GM19043 (cell line): ENCODE data around the gene NAALADL2.

ENCODE experiments used
- ATAC-seq: cut with Tn5 transposase; IDR thresholded peaks from one replicate; pipeline ENCODE4 v1.9.1; 2021; ENCODE audit warnings: low read depth; ENCODE audit not compliant: unreplicated experiment

The NAALADL2 gene

DNA sequence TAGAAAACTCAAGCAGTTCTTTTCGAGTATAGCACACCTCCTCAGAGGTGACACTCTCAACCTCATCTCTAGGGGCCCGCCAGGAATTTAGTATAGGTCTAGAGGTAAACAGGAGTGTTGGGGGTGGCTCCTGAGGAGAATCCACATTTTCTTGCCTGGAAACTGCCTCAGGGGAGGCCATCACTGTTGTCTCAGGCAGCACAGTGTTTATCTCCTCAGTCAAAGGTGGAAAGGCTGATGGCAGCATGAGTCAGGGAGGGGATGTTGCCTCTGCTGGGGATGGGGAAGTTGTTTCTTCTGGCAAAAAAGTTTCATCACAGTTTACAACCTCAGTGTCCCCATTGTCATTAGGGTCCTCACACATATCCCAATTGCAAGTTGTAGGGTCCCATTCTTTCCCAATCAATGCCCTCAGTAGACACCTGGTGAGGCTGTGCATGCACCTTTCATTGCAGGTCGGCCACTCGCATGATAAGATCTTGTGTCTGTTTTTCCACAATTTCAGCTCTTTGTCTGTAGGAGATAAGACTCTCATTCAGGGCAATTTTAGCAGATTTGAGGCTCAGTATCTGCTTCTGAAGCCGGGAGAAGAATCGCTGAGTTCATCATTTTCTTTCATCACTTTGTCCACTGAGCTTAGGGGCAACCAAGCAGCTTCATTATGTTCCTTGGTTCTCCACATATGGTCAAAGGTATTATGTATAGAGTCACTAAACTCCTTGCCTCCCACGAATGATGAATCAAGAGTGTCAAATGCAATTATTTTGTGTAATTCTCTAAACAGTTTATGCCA lies 25.8 kb downstream of the NAALADL2 start:
- no peak for ATAC-seq

DNA sequence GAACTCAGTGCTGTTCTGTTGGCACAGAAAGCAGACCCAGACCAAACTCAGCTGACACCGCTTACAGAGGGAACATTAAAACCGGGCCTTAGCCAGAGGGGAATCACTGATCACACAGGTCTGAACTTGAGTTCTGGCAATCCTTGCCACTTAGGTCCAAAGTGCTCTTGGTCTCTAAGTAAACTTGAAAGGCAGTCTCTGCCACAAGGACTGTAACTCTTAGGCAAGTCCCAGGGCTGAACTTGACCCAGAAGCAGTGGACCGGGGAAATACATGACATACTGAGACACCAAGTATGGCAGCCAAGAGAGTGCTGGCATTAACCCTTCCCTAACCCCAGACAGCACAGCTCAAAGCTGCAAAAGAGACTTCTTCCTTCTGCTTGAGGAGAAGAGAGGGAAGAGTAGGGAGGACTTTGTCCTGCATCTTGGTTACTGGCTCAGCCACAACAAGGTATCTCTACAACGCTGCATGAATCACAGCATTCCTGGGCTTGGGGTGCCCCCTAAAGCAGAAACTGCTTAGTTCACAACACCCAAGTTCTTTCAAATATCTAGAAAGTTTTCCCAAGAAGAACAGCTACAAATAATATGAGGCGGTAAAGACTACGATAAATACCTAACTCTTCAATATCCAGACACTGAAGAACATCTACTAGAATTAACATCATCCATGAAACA lies 32.5 kb downstream of the NAALADL2 start:
- no peak for ATAC-seq

DNA sequence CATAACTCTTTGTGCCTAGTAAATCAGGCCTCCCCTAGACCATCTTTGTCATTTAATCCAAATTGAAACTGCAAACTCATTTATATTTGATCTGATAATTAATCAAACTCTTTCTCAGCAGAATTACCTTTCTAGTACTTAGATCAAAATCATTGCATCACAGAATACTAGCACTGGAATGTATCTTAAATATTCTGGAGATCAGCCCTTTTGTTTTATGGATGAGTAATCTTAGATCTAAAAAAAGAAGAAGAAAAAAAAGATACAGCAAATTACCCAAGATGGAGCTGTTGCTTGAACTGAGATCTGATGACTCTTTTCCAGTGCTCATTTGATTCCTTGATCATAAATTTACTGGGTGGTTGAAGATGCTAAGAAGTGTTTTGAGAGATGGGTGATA lies 47.9 kb downstream of the NAALADL2 start:
- ATAC-seq: no peak

DNA sequence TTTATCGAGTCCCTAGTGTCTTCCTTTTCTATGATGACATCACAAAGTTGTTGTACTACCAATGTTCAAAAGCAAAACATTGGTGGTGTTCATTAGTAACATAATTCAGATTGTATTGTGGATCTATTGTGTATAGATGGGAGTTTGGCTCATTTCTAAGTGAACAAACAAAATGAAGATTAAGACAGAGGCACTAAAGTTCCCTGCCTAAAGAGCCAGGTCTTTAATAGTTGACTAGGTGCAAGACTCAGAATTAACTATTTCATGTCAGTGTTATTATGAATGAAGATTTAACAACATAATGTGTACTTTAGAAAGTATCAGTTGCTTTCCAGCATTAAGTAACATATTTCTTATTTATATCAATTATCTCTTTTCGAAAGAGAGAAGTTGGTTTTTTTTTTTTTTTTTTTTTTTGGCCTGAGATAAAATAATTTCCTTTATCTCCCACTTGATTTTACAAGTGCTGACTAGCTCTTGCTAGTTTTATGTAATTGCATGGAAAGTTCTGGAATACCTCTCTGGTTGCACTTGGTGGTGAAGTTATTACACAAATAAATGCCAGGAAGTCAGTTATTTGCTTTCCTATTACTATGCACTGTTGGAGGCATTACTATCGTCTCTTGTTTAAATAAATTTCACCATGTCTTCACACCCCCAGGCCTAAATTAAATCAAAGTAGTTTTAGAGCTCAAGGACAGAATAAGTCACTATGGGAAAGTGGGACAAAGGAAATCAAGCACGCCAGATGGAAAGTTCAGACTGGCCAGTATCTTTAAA lies 48.7 kb downstream of the NAALADL2 start:
- ATAC-seq: no peak

DNA sequence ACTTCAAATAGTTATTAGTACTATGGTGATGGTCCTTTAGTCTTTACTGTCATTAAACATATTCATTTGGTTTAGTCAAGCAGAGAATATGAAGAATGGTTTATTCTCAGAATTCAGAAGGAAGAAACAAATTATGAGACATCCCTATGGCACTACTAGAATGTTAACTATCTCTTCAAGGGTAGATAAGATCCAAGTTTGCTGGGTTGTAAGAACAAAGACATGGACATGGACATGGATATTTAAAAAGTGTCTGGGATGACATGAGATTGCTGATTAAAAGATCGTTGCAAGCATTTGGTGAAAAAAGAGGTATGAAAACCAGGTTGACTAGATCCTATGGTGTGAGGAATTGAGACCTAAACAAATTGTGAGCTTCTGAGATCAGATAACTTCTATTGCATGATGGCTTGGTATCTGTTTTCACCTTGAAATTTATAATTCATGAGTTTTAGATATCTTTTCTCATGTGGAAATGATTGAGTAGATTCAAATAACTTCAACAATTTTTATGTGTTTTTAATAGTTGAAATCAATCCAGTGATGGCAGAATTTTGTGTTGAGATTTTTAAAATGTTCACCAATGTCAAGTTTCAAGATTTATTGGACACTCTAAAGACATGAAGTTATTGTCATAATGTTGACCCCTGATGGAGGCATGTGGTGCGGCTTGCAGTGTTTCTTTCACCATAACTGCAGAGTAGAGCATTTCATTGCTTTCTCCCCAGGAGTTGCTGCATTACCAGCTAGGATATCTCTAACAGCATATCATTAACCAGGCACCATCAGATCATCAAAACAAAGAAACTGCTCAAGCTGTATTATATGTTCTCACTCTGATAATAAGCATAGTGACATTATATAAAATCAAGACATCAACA lies 72.6 kb downstream of the NAALADL2 start:
- ATAC-seq: no peak

DNA sequence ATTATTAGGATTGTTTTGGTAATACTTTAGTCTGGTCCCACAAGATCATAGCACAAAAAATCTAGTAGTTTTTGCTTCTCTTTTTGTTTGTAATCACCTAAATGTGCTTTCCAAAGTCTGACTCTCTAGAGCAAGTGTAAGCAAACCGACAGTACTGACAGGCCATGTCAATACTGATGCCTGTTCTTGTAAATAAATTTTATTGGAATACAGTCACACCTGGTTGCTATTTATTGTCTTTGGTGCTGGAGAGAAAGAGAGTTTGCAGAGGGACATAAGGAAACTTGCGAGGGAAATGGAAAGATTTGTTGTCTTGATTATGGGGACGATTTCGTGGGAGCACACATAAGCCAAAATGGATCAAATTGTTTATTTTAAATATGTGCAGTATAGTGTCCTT lies 77.5 kb downstream of the NAALADL2 start:
- no peak for ATAC-seq

DNA sequence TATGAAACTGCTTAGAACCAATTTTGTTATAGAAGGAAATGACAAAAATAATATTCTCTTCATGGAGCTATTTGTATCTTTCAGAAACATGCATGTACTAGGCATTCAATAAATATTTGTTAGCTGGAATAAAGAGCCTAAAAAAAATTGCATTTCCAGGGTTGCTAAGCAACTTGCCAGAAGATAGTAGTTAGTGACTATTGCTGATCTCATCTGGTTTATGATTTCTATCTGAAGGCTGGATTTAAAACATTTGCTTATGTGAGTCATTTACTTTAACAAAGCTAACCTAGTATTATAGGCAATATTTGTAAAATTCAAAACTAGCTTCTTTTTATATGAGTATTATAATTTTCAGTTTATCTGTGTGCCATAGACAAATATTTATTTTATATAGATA lies 78.3 kb downstream of the NAALADL2 start:
- ATAC-seq: no peak

DNA sequence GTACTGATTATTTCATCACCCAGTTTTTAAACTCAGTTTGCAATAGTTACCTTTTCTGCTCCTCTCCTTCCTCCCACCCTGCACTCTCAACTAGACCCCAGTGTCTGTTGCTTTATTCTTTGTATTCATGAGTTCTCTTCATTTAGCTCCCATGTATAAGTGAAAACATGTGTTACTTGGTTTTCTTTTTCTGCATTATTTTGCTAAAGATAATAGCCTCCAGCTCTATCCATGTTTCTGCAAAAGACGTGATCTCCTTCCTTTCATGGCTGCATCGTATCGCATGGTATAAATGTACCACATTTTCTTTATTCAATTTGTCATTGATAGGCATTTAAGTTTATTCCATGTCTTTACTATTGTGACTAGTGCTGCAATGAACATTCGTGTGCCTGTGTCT lies 79.0 kb downstream of the NAALADL2 start:
- ATAC-seq: no peak

DNA sequence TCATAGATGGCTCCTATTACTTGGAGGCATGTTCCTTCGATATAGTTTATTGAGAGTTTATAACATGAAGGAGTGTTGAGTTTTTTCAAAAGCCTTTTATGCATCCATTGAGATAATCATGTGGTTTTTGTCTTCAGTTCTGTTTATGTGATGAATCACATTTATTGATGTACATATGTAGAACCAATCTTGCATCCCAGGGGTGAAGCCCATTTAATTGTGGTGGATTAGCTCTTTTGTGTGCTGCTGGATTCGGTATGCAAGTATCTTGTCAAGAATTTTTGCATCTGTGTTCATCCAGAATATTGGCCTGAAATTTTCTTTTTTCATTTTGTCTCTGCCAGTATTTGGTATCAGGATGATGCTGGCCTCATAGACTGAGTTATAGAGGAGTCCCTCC lies 81.0 kb downstream of the NAALADL2 start:
- ATAC-seq: no peak

DNA sequence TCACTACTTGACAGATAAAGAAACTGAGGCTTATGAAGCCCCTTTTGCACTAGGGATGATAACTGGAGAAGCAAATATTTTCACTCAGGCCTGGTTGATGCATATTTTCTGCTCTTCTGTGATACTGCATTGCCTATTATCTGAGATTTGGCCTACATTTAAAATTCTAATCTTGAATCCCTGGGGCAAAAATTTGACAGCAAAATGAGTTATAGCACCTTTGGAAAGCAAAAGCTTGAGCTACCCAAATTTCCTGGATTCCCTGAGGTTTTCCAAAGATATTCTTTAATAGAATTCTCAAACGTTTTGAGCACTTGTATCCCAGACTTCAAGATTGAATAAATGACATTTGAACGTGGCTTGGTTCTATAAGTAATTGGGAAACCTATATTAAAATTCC lies 86.1 kb downstream of the NAALADL2 start:
- no peak for ATAC-seq

DNA sequence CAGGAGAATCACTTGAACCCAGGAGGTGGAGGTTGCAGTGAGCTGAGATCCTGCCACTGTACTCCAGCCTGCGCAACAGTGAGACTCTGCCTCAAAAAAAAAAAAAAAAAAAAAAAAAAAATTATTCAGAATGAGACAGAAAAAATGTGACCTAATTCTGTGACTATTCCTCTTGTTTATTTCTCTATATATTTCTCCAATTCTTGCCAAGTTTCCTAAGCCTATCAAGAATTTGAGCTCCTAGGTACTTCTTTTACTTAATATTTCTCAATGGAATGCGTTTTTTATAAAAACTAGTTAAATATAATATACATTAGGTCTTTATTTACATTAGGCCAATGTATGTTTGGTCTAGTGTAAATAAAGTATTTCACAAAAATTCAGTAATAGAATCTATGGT lies 86.8 kb downstream of the NAALADL2 start:
- ATAC-seq: no peak

DNA sequence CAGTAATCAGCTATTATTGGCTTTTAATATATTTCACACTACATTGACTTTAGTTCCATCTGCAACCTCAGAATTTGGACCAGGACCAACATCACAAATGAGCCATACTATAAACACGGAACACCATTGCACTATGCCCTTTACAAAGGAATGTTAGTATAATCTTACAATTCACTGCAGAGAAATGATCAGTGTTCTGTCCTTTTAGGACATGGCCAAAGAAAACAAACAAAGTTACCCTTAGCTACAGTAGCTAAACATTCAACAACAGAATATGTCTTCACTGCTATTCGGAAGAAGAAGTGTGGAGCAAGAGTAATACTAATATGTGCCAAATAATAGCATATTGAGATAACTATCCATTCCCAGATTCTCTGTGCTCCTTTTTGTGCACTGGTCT lies 90.4 kb downstream of the NAALADL2 start:
- no peak for ATAC-seq

DNA sequence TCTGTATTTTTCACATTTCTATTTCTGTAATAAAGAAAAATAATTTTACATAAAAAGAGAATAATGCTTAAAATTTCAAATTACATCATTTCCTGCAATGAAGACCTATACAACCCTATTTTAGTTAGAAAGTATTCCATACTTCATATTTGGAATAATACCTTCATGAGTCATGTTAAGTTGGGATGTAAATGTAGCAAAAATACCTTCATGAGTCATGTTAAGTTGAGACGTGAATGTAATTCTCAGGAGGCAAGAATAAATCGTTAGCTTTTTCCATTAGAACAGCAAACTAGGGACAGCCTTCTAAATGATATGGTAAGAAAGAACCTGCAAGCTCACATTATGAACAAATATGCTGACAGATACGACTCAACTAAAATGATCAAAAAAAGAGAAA lies 91.9 kb downstream of the NAALADL2 start:
- ATAC-seq: no peak

DNA sequence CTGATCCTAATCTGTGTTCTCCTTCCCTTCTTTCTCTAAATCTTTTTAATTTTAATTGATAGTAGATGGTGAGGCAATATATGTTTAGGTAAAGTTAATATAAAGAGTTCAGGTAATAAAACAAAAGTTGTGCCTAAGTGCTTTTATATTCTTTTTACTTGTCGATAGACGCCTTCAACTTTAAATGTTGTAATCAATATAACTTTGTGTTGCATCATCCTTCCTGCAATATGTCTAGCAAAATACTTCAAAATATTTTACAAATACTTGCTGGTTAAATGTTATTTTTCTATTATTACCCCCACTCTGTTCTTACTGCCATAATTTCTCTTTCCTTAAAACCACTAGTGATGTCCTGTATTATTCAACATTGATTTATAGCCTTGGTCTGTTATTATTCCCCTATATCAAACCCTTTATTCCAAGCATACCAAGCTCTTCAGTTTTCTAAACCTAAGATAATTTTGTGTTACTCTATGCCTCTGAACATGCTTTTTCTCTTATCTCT lies 92.4 kb downstream of the NAALADL2 start:
- no peak for ATAC-seq

DNA sequence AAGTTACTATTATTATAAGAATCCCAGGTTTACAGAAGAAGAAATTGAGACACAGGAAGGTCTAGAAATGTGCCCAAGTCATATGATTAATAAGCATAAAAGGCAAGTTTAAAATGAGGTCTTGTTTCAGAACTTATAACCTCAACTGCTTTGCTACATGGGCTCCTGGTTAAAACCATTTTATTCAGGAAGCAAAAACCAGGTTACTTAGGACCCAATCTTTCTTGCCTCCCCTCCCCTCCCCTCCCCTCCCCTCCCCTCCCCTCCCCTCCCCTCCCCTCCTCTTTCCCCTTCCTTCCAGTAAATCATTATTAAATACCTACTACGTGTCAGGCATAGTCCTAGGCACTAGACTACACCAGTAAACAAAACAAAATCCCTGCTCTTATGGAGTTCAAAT lies 93.9 kb downstream of the NAALADL2 start:
- ATAC-seq: no peak

DNA sequence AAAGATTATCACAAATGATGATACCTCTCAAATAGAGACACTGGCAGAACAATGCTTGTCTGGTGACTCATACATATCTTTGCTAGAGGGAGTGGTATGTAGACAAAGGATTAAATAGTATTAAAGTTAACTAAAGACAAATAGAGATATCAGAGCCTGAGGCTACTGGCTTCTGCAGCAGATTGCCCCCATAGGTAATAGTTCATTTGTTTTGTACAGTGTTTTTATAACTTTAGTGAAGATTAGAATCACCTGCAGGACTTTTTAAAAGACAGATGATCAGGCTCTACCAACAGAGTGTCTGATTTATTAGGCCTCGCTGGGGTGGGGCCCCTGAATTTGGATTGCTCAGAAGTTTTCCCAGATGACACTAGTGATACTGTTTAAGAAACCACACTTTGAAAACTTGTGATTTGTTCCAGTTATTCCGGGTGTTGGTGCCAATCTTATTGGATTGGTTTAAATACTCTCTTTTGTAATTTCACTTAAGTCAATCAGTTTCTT lies 96.4 kb downstream of the NAALADL2 start:
- no peak for ATAC-seq

DNA sequence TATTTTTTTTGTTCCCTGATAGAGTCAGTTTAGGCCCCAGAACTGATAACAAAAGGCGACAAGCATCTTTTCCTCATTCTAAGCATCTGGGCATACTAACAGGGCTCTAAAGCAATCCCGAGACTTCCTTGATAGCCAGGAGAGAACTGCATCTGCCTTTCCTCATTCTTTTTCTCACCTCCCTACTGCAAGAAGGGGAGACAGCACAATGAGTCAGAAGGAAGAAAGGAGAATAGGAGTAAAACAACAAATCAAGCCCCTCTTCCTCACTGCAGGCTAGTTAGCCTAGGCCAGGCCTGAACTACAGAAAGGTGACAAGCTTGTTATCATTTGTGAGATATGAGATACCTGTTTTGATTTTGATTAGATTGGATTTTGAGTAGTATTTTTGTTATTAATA lies 97.9 kb downstream of the NAALADL2 start:
- no peak for ATAC-seq

DNA sequence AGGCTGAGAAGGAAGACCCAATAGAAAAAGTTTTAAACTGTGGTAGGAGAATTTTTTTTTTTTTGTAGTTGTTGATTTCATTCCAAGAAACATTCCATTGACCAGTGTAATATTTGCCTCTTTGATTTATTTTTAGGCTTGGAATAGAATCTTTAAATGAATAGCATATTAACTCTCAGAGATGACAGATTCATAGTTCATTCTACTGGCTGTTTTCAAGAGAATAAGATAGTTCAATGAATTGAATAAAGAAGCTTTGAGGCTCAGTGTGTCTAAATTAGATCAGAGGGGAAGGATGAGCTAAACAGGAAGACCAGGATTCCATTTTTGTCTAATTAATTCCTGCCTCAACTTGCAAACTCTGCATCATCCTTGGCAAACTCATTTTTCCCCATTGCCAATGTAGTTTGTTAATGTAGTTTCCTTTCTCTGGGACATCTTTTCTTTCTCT lies 98.4 kb downstream of the NAALADL2 start:
- ATAC-seq: no peak

DNA sequence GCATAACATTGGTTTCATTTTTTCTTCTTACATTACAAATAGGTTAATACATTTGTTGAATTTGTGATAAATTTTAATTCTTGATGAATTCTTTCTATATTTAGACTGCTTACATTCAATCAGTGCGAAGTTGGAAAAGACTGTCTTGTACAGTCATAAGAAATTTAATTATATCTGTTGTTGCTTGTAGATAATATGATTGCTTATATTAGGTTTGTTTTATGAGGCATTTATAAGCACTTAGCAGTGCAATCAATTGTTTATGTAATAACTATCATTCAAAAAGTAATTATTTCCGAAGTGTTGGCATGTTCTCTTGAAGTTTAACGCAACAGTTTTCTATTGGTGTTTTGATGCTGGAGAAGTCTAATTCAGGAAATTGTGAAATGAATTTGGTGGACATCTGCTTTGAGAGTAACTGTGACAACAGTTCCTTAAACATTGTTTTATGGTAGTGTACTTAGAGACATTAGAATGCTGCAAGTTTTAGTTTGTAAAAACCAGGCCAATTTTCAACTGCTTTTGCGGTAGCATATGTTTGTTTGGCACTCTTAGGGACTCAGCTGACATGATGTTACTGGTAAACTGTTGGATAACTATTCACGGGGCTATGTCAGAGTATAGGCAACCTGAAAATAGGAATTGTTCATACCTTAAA lies 99.7 kb downstream of the NAALADL2 start:
- no peak for ATAC-seq
